CD4-positive, alpha-beta T cell treated with Interleukin-17A for 1 hour (primary cell): ENCODE results near the gene FBXO45.
"Not testable (repeated sequence)": the region's sequence is repeated elsewhere in the genome, so short reads cannot be mapped to it uniquely, and the experiment has no call there.

ENCODE experiments used
- DNase-seq: peaks from one replicate; pipeline ENCODE4 v3.0.0-alpha.2; 2020

Gene FBXO45, protein sequence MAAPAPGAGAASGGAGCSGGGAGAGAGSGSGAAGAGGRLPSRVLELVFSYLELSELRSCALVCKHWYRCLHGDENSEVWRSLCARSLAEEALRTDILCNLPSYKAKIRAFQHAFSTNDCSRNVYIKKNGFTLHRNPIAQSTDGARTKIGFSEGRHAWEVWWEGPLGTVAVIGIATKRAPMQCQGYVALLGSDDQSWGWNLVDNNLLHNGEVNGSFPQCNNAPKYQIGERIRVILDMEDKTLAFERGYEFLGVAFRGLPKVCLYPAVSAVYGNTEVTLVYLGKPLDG

DNA sequence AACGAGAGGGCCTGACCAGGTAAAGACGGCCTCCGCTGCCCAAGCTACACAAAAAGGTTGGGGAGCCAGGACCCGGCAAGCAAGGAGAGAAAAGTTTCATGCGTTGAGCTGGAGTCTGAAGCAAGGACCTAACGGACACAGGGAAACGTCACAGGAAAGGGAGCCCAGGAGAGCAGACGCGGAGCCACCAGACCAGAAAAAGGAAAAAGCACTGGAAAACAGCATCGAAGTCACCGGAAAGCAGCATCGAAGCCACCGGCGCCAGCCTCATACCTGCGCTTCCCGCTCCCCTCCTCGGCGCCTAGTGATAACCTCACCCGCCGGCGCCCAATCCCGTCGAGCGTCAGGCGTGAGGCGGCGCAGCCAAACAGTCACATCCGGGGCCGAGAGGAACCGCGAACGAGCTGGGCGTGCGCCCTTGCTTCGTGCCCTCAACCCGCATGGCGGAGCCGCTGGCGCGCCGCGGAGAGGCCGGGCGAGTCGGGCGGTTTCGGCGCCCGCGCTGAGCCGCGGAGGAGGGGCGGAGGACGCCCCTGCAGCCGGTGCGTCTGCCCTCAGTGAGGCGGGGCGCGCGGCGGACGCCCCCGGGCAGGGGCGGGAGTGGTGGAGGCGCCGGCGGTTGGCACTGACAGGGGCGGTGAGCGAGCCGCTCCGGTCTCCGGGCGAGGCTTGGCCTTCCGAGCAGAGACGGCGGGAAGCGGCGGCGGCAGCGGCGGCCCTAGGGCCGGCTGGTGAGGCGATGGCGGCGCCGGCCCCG is at the start of gene FBXO45, which contains the start of gene WDR53:
FBXO45 (plus strand) TSS at position 415 of the 757 bp plus-strand sequence; CDS start at position 740, 325 bp downstream.
WDR53 (minus strand) TSS at position 309 of the 757 bp plus-strand sequence. CDS start 7,079 bp downstream, outside the sequence.
- DNase-seq, result peak; percentile 96

- peak; percentile 70 for DNase-seq
Observed at GRCh38 chr3:196518966-196519717, 49.3 kb upstream of the FBXO45 start.

GRCh38 chr3:196519718-196520082 is 48.8 kb upstream of the FBXO45 start:
- DNase-seq, result peak; percentile 21

DNA sequence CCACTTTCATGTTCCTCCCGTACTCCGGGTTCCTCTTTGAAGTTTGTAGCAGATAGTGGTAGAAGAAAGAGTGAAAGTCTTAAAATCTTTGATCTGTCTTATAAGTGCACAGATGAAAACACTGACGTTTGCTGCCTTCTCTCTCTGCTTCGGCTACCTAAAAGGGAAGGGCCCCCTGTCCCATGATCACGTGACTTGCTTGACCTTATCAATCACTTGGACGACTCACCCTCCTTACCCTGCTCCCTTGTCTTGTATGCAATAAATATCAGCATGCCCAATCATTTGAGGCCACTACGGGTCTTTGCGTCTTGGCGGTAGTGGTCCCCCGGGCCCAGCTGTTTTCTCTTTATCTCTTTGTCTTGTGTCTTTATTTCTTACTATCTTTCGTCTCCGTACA is 47.2 kb upstream of the FBXO45 start:
- DNase-seq, result not testable (repeated sequence)

DNA sequence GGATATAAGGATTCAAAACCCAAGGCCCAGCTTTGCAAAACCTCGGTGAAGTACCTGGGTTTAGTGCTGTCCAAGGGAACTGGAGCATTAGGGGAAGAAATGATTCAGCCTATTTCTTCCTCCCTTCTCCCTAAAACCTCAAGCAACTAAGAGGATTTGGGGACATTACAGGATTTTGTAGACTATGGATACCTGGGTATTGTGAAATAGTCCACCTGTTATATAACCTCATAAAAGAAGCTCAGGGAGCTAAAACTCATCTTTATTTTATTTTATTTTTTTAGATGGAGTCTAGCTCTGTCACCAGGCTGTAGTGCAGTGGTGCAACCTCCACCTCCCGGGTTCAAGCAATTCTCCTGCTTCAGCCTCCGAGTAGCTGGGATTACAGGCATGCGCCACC is 44.6 kb upstream of the FBXO45 start:
- no peak for DNase-seq

- DNase-seq, result no peak
Observed at GRCh38 chr3:196524527-196524926, 43.9 kb upstream of the FBXO45 start.

- DNase-seq, result no peak
Observed at GRCh38 chr3:196525141-196525540, 43.3 kb upstream of the FBXO45 start.

GRCh38 chr3:196528639-196529233 is 39.7 kb upstream of the FBXO45 start:
- peak; percentile 75 for DNase-seq

DNA sequence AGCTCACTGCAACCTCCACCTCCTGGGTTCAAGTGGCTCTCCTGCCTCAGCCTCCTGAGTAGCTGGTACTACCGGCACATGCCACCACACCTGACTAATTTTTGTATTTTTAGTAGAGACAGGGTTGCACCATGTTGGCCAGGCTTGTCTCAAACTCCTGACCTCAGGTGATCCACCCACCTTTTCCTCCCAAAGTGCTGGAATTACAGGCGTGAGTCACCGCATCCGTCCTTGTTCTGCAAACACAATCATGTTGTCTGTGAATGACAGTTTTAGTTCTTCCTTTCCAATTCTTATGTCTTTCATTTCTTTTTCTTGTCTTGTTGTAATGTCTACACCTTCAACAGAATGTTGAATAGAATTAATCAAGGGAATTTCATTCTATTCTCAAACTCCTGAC is 37.0 kb upstream of the FBXO45 start:
- no peak for DNase-seq

DNA sequence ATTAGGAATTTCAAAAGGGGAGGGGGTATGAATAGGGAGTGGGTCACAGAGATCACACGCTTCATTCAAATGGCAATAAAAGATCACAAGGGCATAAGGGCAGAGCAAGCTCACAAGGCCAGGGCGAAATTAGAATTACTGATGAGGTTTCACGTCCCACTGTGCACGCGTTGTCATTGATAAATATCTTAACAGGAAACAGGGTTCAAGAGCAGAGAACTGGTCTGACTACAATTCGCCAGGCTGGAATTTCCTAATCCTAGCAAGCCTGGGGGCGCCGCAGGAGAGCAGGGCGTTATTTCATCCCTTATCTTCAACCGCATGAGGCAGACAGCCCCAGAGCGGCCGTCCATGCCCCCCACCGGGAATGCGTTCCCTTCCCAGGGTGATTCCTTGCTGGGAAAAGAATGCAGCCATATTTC is 35.2 kb upstream of the FBXO45 start:
- DNase-seq, result no peak

DNA sequence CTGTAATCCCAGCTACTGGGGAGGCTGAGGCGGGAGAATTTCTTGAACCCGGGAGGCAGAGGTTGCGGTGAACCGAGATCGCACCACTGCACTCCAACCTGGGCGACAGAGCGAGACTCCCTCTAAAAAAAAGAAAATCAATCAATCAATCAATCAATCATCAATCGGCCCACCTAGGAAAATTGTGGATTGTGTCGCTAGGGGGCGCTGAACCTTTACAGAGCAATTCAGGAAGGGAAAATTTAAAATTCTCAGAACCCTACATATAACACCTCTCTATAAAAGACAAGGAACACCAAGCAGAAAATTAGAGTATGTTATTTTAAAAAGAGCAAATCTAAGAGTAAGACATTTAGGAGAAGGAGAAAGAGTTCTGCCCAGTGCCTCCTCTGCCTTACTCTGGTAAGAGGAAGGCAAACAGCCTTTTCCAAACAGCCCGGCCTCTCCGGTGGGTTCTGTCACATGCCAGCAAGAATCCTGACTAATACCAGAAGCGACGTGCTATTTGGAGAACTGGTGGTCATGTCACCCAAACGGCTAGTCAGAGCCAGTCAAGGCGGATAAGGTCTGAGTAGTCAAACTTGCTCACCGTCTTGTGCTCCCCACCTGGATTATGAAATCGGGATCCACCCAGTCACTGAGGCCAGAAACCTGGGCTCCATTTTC is 31.0 kb upstream of the FBXO45 start:
- DNase-seq, result peak; percentile 69

GRCh38 chr3:196541684-196542445 is 26.6 kb upstream of the FBXO45 start:
- DNase-seq, result no peak

GRCh38 chr3:196544491-196544992 is 23.9 kb upstream of the FBXO45 start:
- DNase-seq, result no peak

DNA sequence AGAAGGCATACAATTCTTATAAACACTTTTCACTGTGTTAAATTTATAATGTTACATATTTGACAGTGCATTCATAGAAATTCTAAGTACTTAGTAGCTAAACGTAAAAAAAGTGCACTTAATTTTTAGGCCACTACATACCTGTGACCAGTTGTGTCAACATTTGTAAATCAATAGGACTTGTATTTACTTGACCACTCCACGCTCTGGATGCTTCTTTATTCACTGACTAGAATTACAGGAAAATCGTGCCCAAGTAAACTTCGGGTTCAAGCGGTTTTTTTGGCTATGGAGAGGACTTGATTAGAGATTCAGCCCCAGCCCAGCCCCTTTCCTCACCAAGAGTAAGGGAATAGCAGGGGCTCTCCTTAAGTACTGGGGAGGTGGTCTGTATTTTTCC is 21.9 kb upstream of the FBXO45 start:
- DNase-seq, result no peak

DNA sequence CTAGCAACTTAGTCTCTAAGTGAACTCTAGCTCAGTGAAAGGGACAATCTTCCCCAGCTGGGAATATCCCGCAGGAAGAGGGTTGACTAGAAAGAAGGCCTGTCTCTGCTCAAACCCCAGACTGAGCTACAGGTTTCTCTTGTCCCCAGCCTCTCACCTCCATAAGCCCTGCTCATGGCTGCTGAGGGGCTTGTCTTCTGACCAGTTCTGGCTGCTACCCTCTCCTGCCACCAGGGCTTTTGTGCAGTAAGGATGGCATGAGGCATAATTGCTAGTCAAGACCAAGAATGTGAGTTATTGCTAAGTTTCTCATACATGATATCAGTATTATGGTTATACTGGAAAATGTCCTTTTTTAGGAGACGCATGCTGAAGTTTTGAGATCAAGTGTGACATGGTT is 21.4 kb upstream of the FBXO45 start:
- DNase-seq, result no peak

DNA sequence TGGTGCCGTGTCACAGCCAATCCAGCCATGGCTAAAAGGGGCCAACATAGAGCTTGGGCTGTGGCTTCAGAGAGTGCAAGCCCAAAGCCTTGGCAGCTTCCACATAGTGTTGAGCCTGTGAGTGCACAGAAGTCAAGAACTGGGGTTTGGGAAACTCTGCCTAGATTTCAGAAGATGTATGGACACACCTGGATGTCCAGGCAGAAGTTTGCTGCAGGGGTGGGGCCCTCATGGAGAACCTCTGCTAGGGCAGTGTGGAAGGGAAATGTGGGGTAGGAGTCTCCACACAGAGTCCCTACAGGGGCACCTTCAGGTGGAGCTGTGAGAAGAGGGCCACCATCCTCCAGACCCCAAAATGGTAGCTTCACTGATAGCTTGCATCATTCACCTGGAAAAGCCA is 19.1 kb upstream of the FBXO45 start:
- not testable (repeated sequence) for DNase-seq

GRCh38 chr3:196550172-196550571 is 18.3 kb upstream of the FBXO45 start:
- DNase-seq, result not testable (repeated sequence)

- no peak for DNase-seq
Observed at GRCh38 chr3:196552253-196552652, 16.2 kb upstream of the FBXO45 start.

DNA sequence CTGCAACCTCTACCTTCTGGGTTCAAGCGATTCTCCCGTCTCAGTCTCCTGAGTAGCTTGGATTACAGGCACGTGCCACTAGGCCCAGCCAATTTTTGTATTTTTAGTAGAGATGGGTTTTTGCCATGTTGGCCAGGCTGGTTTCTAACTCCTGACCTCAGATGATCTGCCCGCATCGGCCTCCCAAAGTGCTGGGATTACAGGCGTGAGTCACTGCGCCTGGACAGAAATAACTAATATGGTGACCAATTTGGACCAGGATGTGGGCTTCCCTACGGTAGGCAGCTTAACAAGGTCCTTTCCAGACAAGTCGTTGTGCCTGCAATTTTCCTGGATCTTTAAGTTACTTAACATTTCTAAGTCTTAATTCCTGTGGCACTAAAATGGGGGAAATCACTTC is 14.9 kb upstream of the FBXO45 start:
- DNase-seq, result no peak

GRCh38 chr3:196554205-196554604 is 14.3 kb upstream of the FBXO45 start:
- DNase-seq, result no peak

GRCh38 chr3:196555295-196555694 is 13.2 kb upstream of the FBXO45 start:
- DNase-seq, result no peak

GRCh38 chr3:196557236-196557635 is 11.2 kb upstream of the FBXO45 start:
- no peak for DNase-seq
